HEK293 (cell line): ENCODE measurements around the gene SRPRB.

Experiments used
- ZNF626 ChIP-seq: fragments of 450-650 bp; sonication (Bioruptor Pico); formaldehyde crosslinking; IDR thresholded peaks from 2 replicates; pipeline ENCODE4 v1.5.1; 2018; ENCODE audit warnings: missing biosample characterization, missing genetic modification characterization, inconsistent platforms
- TF ChIP-seq, protein P1 (sequence below): fragments of 450-650 bp; formaldehyde crosslinking; IDR thresholded peaks from 2 replicates; pipeline ENCODE4 v1.5.1; 2016; ENCODE audit warnings: missing biosample characterization, missing genetic modification characterization
- TF ChIP-seq, protein P2 (sequence below): IDR thresholded peaks from 2 replicates; pipeline ENCODE4 v1.6.1; 2011; ENCODE audit warnings: mild to moderate bottlenecking, low read depth, low read length, borderline replicate concordance
- TF ChIP-seq, protein P3 (sequence below): fragments of 450-650 bp; formaldehyde crosslinking; IDR thresholded peaks from 2 replicates; pipeline ENCODE4 v1.5.1; 2016; ENCODE audit warnings: missing biosample characterization, missing genetic modification characterization, low read depth
- TF ChIP-seq, protein P4 (sequence below): fragments of 450-650 bp; formaldehyde crosslinking; IDR thresholded peaks from 2 replicates; pipeline ENCODE4 v1.5.1; 2016; ENCODE audit warnings: missing biosample characterization, missing genetic modification characterization

DNA sequence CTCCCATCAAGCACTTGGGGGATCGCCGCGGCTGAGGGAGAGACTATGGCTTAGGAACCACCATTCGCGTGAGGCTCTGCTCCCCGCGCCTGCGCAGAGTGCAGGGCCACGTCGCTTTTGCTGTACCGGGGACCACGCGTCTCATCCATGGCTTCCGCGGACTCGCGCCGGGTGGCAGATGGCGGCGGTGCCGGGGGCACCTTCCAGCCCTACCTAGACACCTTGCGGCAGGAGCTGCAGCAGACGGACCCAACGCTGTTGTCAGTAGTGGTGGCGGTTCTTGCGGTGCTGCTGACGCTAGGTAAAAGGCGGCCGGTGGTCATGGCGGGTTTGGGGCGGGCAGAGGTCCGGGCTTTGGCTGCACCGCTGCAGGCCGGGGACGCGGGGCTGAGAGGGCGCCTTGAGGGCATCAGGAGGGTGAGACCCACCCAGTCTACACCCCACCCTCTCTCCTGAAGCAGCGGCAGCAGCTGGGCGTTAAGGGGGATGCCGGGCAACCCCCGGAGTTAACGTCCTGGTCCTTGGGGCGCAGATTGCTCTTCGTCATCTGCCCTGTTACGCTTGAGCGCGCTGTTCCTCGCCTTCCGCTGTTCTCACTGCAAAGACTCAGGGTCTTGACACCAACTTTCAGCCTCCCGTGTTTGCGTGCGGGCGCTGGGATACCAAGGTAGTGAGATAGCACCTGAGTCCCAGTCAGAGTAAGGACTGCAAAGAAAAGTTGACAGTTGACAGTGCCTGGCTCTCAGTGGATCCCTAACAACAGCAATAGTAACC lies at the start of gene SRPRB:
- TF ChIP-seq, protein P1, sequence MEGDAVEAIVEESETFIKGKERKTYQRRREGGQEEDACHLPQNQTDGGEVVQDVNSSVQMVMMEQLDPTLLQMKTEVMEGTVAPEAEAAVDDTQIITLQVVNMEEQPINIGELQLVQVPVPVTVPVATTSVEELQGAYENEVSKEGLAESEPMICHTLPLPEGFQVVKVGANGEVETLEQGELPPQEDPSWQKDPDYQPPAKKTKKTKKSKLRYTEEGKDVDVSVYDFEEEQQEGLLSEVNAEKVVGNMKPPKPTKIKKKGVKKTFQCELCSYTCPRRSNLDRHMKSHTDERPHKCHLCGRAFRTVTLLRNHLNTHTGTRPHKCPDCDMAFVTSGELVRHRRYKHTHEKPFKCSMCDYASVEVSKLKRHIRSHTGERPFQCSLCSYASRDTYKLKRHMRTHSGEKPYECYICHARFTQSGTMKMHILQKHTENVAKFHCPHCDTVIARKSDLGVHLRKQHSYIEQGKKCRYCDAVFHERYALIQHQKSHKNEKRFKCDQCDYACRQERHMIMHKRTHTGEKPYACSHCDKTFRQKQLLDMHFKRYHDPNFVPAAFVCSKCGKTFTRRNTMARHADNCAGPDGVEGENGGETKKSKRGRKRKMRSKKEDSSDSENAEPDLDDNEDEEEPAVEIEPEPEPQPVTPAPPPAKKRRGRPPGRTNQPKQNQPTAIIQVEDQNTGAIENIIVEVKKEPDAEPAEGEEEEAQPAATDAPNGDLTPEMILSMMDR (tag by site-specific recombination), result no peak
- no peak for TF ChIP-seq ZNF626
- TF ChIP-seq, protein P2, sequence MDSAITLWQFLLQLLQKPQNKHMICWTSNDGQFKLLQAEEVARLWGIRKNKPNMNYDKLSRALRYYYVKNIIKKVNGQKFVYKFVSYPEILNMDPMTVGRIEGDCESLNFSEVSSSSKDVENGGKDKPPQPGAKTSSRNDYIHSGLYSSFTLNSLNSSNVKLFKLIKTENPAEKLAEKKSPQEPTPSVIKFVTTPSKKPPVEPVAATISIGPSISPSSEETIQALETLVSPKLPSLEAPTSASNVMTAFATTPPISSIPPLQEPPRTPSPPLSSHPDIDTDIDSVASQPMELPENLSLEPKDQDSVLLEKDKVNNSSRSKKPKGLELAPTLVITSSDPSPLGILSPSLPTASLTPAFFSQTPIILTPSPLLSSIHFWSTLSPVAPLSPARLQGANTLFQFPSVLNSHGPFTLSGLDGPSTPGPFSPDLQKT, result no peak
- TF ChIP-seq, protein P3, sequence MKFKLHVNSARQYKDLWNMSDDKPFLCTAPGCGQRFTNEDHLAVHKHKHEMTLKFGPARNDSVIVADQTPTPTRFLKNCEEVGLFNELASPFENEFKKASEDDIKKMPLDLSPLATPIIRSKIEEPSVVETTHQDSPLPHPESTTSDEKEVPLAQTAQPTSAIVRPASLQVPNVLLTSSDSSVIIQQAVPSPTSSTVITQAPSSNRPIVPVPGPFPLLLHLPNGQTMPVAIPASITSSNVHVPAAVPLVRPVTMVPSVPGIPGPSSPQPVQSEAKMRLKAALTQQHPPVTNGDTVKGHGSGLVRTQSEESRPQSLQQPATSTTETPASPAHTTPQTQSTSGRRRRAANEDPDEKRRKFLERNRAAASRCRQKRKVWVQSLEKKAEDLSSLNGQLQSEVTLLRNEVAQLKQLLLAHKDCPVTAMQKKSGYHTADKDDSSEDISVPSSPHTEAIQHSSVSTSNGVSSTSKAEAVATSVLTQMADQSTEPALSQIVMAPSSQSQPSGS (tag by site-specific recombination), result no peak
- TF ChIP-seq, protein P4, sequence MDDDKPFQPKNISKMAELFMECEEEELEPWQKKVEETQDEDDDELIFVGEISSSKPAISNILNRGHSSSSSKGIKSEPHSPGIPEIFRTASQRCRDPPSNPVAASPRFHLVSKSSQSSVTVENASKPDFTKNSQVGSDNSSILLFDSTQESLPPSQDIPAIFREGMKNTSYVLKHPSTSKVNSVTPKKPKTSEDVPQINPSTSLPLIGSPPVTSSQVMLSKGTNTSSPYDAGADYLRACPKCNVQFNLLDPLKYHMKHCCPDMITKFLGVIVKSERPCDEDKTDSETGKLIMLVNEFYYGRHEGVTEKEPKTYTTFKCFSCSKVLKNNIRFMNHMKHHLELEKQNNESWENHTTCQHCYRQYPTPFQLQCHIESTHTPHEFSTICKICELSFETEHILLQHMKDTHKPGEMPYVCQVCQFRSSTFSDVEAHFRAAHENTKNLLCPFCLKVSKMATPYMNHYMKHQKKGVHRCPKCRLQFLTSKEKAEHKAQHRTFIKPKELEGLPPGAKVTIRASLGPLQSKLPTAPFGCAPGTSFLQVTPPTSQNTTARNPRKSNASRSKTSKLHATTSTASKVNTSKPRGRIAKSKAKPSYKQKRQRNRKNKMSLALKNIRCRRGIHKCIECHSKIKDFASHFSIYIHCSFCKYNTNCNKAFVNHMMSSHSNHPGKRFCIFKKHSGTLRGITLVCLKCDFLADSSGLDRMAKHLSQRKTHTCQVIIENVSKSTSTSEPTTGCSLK (tag by site-specific recombination), result no peak
